DOHH2 (cell line): Measurements from ENCODE around the gene SLC2A13.

Source experiments
- EZH2phosphoT487 ChIP-seq: fragments of 200-600 bp; sonication (generic); IDR thresholded peaks from 2 replicates; pipeline ENCODE4 v1.6.1; 2017; ENCODE audit warnings: borderline replicate concordance, mild to moderate bottlenecking, antibody characterized with exemption, low read length, moderate library complexity, mixed read lengths
- TF ChIP-seq, protein P1 (sequence below): fragments of 200-600 bp; sonication (generic); IDR thresholded peaks from one replicate; pipeline ENCODE4 v1.5.1; 2014; ENCODE audit warnings: antibody characterized with exemption, mild to moderate bottlenecking, low read depth, low read length; ENCODE audit not compliant: poor library complexity, severe bottlenecking

DNA sequence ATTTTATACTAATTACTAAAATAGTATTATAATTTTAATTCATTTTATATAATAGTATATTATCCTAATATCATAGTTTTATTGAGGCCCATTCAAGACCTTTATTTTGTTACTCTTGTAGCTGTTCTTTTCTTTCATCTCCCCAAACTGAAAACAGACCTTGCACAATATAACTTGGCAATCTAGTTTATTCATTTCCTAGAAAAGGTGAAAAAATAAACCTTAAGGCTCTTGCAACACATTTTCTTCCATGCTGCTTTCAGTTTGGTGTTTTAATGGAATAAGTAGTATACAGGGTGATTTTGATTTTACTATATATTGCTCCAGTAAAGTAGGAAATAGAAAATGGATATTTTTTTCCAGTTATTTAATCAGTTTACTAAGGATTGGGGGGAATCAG lies 174.0 kb downstream of the SLC2A13 start:
- TF ChIP-seq, protein P1, sequence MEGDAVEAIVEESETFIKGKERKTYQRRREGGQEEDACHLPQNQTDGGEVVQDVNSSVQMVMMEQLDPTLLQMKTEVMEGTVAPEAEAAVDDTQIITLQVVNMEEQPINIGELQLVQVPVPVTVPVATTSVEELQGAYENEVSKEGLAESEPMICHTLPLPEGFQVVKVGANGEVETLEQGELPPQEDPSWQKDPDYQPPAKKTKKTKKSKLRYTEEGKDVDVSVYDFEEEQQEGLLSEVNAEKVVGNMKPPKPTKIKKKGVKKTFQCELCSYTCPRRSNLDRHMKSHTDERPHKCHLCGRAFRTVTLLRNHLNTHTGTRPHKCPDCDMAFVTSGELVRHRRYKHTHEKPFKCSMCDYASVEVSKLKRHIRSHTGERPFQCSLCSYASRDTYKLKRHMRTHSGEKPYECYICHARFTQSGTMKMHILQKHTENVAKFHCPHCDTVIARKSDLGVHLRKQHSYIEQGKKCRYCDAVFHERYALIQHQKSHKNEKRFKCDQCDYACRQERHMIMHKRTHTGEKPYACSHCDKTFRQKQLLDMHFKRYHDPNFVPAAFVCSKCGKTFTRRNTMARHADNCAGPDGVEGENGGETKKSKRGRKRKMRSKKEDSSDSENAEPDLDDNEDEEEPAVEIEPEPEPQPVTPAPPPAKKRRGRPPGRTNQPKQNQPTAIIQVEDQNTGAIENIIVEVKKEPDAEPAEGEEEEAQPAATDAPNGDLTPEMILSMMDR: no peak
- no peak for TF ChIP-seq EZH2phosphoT487
